Measurements from ENCODE around the gene DNAH6. TPM values are rescaled to one million over a fixed set of nuclear protein-coding genes. Genes with fewer than 3 reads are reported as not detected.

The DNAH6 gene
- total RNA-seq, 1 experiment from 2014 or later, result 0.32 TPM

DNA sequence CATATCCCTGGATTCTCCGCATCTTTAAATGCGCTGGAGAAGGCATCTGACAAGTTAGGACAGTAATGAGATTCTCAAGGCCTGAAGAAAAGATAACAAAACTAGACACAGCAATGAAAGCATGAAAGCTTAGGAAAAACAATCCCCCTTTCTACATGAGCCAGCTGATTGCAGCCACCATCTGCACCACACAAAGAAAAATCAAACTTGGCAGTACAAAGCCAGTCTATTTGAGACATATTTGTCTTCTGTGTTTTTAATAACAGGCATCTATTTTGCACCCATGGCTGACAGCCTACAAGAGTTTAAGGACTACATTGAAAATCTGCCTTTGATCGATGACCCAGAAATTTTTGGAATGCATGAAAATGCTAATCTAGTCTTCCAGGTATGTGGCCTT is 281.0 kb downstream of the DNAH6 start:
- H3K9me3 ChIP-seq, result no peaks in the 10 kb centered on the region
- H3K4me1 ChIP-seq, result no peaks in the 10 kb centered on the region
- intact Hi-C loops (cut with micrococcal nuclease; ENCODE audit: unreplicated experiment), result no loop called here
- DNase-seq, result no peak
- Mint-ChIP-seq H3K9me3 (ENCODE audit: unreplicated experiment) (peaks cover 8% of the 10 kb centered on the region), H3K4me1 (ENCODE audit: low read depth, unreplicated experiment) (no peaks in the 10 kb centered on the region), H3K27ac (ENCODE audit: unreplicated experiment) (no peak overlapping the region), H3K4me3 (ENCODE audit: unreplicated experiment) (no peak overlapping the region), H3K36me3 (ENCODE audit: insufficient read depth, unreplicated experiment) (no peaks in the 10 kb centered on the region), H3K27me3 (ENCODE audit: insufficient read depth, unreplicated experiment) (peaks cover 3% of the 10 kb centered on the region)
- no peaks in the 10 kb centered on the region for H3K27me3 ChIP-seq (replicated peaks; ENCODE audit: control insufficient read depth, insufficient read depth, low read length)
- H3K4me3 ChIP-seq (ENCODE audit: low read depth, low read length), result no peak overlapping the region
- no peaks in the 10 kb centered on the region for H3K36me3 ChIP-seq (ENCODE audit: control insufficient read depth, insufficient read depth, low read length)
- CTCF ChIA-PET, result no interaction called here
- no peak for TF ChIP-seq CTCF (IDR thresholded peaks at IDR 0.05; ENCODE audit: insufficient read depth in 1 of 2, low read depth in 1 of 2, low read length in 1 of 2, severe bottlenecking in 1 of 2, unreplicated experiment in 1 of 2)
- no TSS peak for BruUV-seq (replicated peaks)
- POLR2A ChIA-PET, result no interaction called here

- Mint-ChIP-seq H3K9me3 (ENCODE audit: unreplicated experiment) (no peaks in the 10 kb centered on the region), H3K4me1 (ENCODE audit: low read depth, unreplicated experiment) (no peaks in the 10 kb centered on the region), H3K4me3 (ENCODE audit: unreplicated experiment) (no peak overlapping the region), H3K36me3 (ENCODE audit: insufficient read depth, unreplicated experiment) (no peaks in the 10 kb centered on the region), H3K27me3 (ENCODE audit: insufficient read depth, unreplicated experiment) (no peaks in the 10 kb centered on the region), H3K27ac (ENCODE audit: unreplicated experiment) (no peak overlapping the region)
- no peaks in the 10 kb centered on the region for H3K9me3 ChIP-seq
- intact Hi-C loops (cut with micrococcal nuclease; ENCODE audit: unreplicated experiment), result no loop called here
- BruUV-seq (replicated peaks), result no TSS peak
- no peak for DNase-seq
- no peaks in the 10 kb centered on the region for H3K36me3 ChIP-seq (ENCODE audit: control insufficient read depth, insufficient read depth, low read length)
- H3K4me3 ChIP-seq (ENCODE audit: low read depth, low read length), result no peak overlapping the region
- no peaks in the 10 kb centered on the region for H3K4me1 ChIP-seq
- CTCF ChIA-PET, result no interaction called here
- no peaks in the 10 kb centered on the region for H3K27me3 ChIP-seq (replicated peaks; ENCODE audit: control insufficient read depth, insufficient read depth, low read length)
- POLR2A ChIA-PET, result no interaction called here
- TF ChIP-seq CTCF (IDR thresholded peaks at IDR 0.05; ENCODE audit: insufficient read depth in 1 of 2, low read depth in 1 of 2, low read length in 1 of 2, severe bottlenecking in 1 of 2, unreplicated experiment in 1 of 2), result no peak
Measured at GRCh38 chr2:84799772-84800171, 283.5 kb downstream of the DNAH6 start.

GRCh38 chr2:84800194-84800805 is 284.0 kb downstream of the DNAH6 start:
- Mint-ChIP-seq H3K4me1 (ENCODE audit: low read depth, unreplicated experiment) (no peaks in the 10 kb centered on the region), H3K27me3 (ENCODE audit: insufficient read depth, unreplicated experiment) (no peaks in the 10 kb centered on the region), H3K9me3 (ENCODE audit: unreplicated experiment) (no peaks in the 10 kb centered on the region), H3K36me3 (ENCODE audit: insufficient read depth, unreplicated experiment) (no peaks in the 10 kb centered on the region), H3K27ac (ENCODE audit: unreplicated experiment) (no peak overlapping the region), H3K4me3 (ENCODE audit: unreplicated experiment) (no peak overlapping the region)
- BruUV-seq (replicated peaks), result no TSS peak
- no peak for DNase-seq
- Histone ChIP-seq H3K27me3 (replicated peaks; ENCODE audit: control insufficient read depth, insufficient read depth, low read length) (no peaks in the 10 kb centered on the region), H3K4me1 (no peaks in the 10 kb centered on the region), H3K9me3 (no peaks in the 10 kb centered on the region), H3K36me3 (ENCODE audit: control insufficient read depth, insufficient read depth, low read length) (no peaks in the 10 kb centered on the region), H3K4me3 (ENCODE audit: low read depth, low read length) (no peak overlapping the region)
- intact Hi-C loops (cut with micrococcal nuclease; ENCODE audit: unreplicated experiment), result no loop called here
- ChIA-PET POLR2A (no interaction called here), CTCF (no interaction called here)
- TF ChIP-seq CTCF (IDR thresholded peaks at IDR 0.05; ENCODE audit: insufficient read depth in 1 of 2, low read depth in 1 of 2, low read length in 1 of 2, severe bottlenecking in 1 of 2, unreplicated experiment in 1 of 2), result no peak

All from Caco-2 (cell line).